HCT116 (cell line): ENCODE data around the gene B3GALT2. TPM values are rescaled to one million over a fixed set of nuclear protein-coding genes. Genes with fewer than 3 reads are reported as not detected.

Experiments
- ATAC-seq: fragments of 200-7000 bp; cut with Tn5 transposase; 2 replicates; pipeline ENCODE4 v1.9.1; 2020; ENCODE audit warnings: mild to moderate bottlenecking, moderate library complexity
- BruUV-seq: library from RNA; stranded (reverse); fragments of 400-500 nt; replicated peaks from 2 replicates; lab custom pipeline; 2021; lab: Mats Ljungman, UMichigan
- CTCF ChIA-PET: fragments of 300-600 bp; sonication (Branson Sonifier 250); formaldehyde crosslinking; loops from one replicate; lab custom pipeline; 2021; ENCODE audit warnings: antibody characterized with exemption; lab: Charles Lee
- POLR2A ChIA-PET: fragments of 300-600, 350-600 bp; sonication (Branson Sonifier 250); formaldehyde crosslinking; loops from one replicate; lab custom pipeline; 2021; ENCODE audit warnings: antibody characterized with exemption; lab: Charles Lee
- RAD21 ChIA-PET, 2 experiments: fragments of 300-600 bp; sonication (Branson Sonifier 250); formaldehyde crosslinking; loops; one replicate each; lab custom pipeline; 2023; ENCODE audit warnings: low total read pairs in 2 of 2; ENCODE audit not compliant: uncharacterized antibody in 2 of 2, unreplicated experiment in 2 of 2, low non-redundant PET in 1 of 2; lab: Charles Lee
- DNase-seq: peaks from one replicate; pipeline ENCODE4 v3.0.0-alpha.2; 2010; ENCODE audit warnings: low read depth, low spot score
- H2AFZ ChIP-seq: fragments of 200-600 bp; shearing (Covaris generic), sonication (generic); 2 replicates; pipeline ENCODE4 v1.6.1; 2017; ENCODE audit warnings: low read depth, mixed run types, mixed read lengths, antibody characterized with exemption, low read length; ENCODE audit not compliant: poor library complexity, severe bottlenecking
- H3K27ac ChIP-seq: 2 replicates; pipeline ENCODE4 v1.5.1; 2012; ENCODE audit warnings: low read depth, low read length
- H3K27me3 ChIP-seq: fragments of 200-600 bp; sonication (generic); 2 replicates; pipeline ENCODE4 v1.6.1; 2016; ENCODE audit warnings: mixed run types, low read length, mixed read lengths; ENCODE audit not compliant: insufficient read depth
- H3K36me3 ChIP-seq, 2 experiments: fragments of 200-500 bp in 1 of 2; fragments of 200-600 bp in 1 of 2; sonication (Bioruptor generic) in 1 of 2; sonication (generic) in 1 of 2; 2 replicates each; pipeline versions ENCODE4 v1.5.1 to v1.6.1; 2014 to 2016; ENCODE audit warnings: low read length in 2 of 2, inconsistent platforms in 1 of 2, mixed read lengths in 1 of 2, mixed run types in 1 of 2; ENCODE audit not compliant: insufficient read depth in 2 of 2, control insufficient read depth in 1 of 2
- H3K4me1 ChIP-seq, 2 experiments: fragments of 200-600 bp in 1 of 2; sonication (generic) in 1 of 2; 2 replicates each; pipeline versions ENCODE4 v1.5.1 to v1.6.1; 2012 to 2017; ENCODE audit warnings: low read length in 2 of 2, inconsistent platforms in 1 of 2, mild to moderate bottlenecking in 1 of 2, mixed read lengths in 1 of 2, mixed run types in 1 of 2, moderate library complexity in 1 of 2; ENCODE audit not compliant: insufficient read depth in 2 of 2, control insufficient read depth in 1 of 2
- H3K4me2 ChIP-seq: fragments of 200-600 bp; sonication (generic); 2 replicates; pipeline ENCODE4 v1.6.1; 2017; ENCODE audit warnings: mixed run types, low read length, mixed read lengths
- H3K4me3 ChIP-seq, 2 experiments: fragments of 200-600 bp in 1 of 2; sonication (generic) in 1 of 2; replicated peaks in 1 of 2; 2 replicates each; pipeline ENCODE4 v1.5.1; 2011 to 2016; ENCODE audit warnings: low read length in 2 of 2, control low read depth in 1 of 2, low read depth in 1 of 2, mild to moderate bottlenecking in 1 of 2, mixed read lengths in 1 of 2, mixed run types in 1 of 2
- H3K79me2 ChIP-seq: fragments of 200-600 bp; sonication (generic); 2 replicates; pipeline ENCODE4 v1.6.1; 2017; ENCODE audit warnings: mild to moderate bottlenecking, mixed run types, low read length, moderate library complexity, mixed read lengths; ENCODE audit not compliant: insufficient read depth
- H3K9ac ChIP-seq: fragments of 200-600 bp; sonication (generic); 2 replicates; pipeline ENCODE4 v1.6.1; 2016; ENCODE audit warnings: low read length, mixed read lengths
- H3K9me2 ChIP-seq: fragments of 200-600 bp; sonication (generic), shearing (Covaris generic); 2 replicates; pipeline ENCODE4 v1.6.1; 2017; ENCODE audit warnings: mixed run types, mild to moderate bottlenecking, moderate library complexity; ENCODE audit not compliant: insufficient read depth
- H3K9me3 ChIP-seq, 2 experiments: fragments of 200-500 bp in 1 of 2; fragments of 200-600 bp in 1 of 2; sonication (Bioruptor generic) in 1 of 2; sonication (generic) in 1 of 2; 2 replicates each; pipeline ENCODE4 v1.6.1; 2014 to 2017; ENCODE audit warnings: low read length in 2 of 2, mixed read lengths in 2 of 2, inconsistent platforms in 1 of 2, low read depth in 1 of 2, mild to moderate bottlenecking in 1 of 2, mixed run types in 1 of 2, moderate library complexity in 1 of 2; ENCODE audit not compliant: control insufficient read depth in 1 of 2, insufficient read depth in 1 of 2
- H4K20me1 ChIP-seq: fragments of 200-600 bp; sonication (generic), shearing (Covaris generic); 2 replicates; pipeline ENCODE4 v1.6.1; 2017; ENCODE audit warnings: mixed run types, mild to moderate bottlenecking, moderate library complexity; ENCODE audit not compliant: insufficient read depth
- CEBPB ChIP-seq: IDR thresholded peaks from 2 replicates; pipeline ENCODE4 v1.6.1; 2012; ENCODE audit warnings: low read depth
- CTCF ChIP-seq, 3 experiments: fragments of 200-600 bp in 1 of 3; sonication (generic) in 1 of 3; IDR thresholded peaks in 2 of 3; conservative IDR thresholded peaks in 1 of 3; 2 replicates each; pipeline ENCODE4 v1.5.1; 2012 to 2017; ENCODE audit warnings: low read depth in 2 of 3, low read length in 2 of 3, antibody characterized with exemption in 1 of 3, borderline replicate concordance in 1 of 3, control low read depth in 1 of 3, mild to moderate bottlenecking in 1 of 3, mixed read lengths in 1 of 3, mixed run types in 1 of 3, moderate library complexity in 1 of 3; ENCODE audit not compliant: insufficient read depth in 1 of 3
- EGR1 ChIP-seq: IDR thresholded peaks from 2 replicates; pipeline ENCODE4 v1.6.1; 2012; ENCODE audit warnings: low read depth
- EZH2phosphoT487 ChIP-seq: fragments of 200-600 bp; IDR thresholded peaks from 2 replicates; pipeline ENCODE4 v1.6.1; 2018; ENCODE audit warnings: antibody characterized with exemption, borderline replicate concordance
- JUND ChIP-seq: IDR thresholded peaks from 2 replicates; pipeline ENCODE4 v1.6.1; 2012
- POLR2A ChIP-seq: IDR thresholded peaks from 2 replicates; pipeline ENCODE4 v1.7.0; 2011; ENCODE audit warnings: borderline replicate concordance; ENCODE audit not compliant: insufficient read depth, insufficient read length; ENCODE audit errors: extremely low read depth
- RAD21 ChIP-seq: IDR thresholded peaks from 2 replicates; pipeline ENCODE4 v1.6.1; 2012; ENCODE audit warnings: low read depth, mild to moderate bottlenecking
- TCF7L2 ChIP-seq: IDR thresholded peaks from 2 replicates; pipeline ENCODE4 v1.7.0; 2011; ENCODE audit warnings: borderline replicate concordance, inconsistent platforms; ENCODE audit not compliant: insufficient read depth, insufficient read length; ENCODE audit errors: extremely low read depth
- ZFX ChIP-seq: fragments of 450-650 bp; IDR thresholded peaks from 2 replicates; pipeline ENCODE4 v1.6.1; 2017
- intact Hi-C: fragments of 100-400 bp; cut with micrococcal nuclease; formaldehyde crosslinking; loops from 2 replicates; pipeline ENCODE4 v1.10.0; 2022
- total RNA-seq: library from RNA; stranded (reverse); gene quantifications from one replicate; pipeline ENCODE4 v1.2.1, GENCODE V29; 2021; ENCODE audit not compliant: unreplicated experiment
- TF ChIP-seq, protein P1 (sequence below): IDR thresholded peaks from 2 replicates; pipeline ENCODE4 v1.6.1; 2012
- TF ChIP-seq, protein P2 (sequence below): IDR thresholded peaks from 2 replicates; pipeline ENCODE4 v1.6.1; 2011; ENCODE audit warnings: mild to moderate bottlenecking, low read length, moderate library complexity; ENCODE audit not compliant: insufficient replicate concordance; ENCODE audit errors: extremely low read depth

B3GALT2 gene
- total RNA-seq, 1 experiment from 2014 or later = 0.15 TPM

DNA sequence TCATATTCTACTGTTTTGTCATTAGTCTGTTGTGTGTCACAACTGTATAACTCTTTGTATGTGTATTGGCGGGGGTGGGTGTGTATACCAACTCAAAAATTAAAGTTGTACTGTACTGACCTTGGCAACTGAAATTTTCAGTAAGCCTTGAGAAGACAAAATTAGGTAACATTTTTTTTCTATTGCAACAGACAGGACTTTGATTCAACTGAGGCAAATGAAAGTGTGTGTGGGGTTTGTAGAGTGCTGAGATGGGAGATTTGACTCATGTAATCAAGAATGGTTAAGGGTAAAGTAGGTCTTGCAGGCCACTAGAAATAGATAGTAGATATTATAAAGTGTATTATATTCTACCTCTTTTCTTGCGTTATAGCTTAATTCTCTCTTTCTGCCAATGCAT is 14.6 kb upstream of the B3GALT2 start:
- DNase-seq (no peak), ATAC-seq (no peak)
- Histone ChIP-seq H3K27ac (no peak overlapping the region), H3K9me2 (no peaks in the 10 kb centered on the region), H4K20me1 (no peaks in the 10 kb centered on the region), H3K79me2 (peaks cover 56% of the 10 kb centered on the region), H3K4me2 (no peak overlapping the region), H3K36me3 (no peaks in the 10 kb centered on the region), H3K9me3 (no peaks in the 10 kb centered on the region), H3K4me3 (no peak overlapping the region), H2AFZ (no peak overlapping the region), H3K27me3 (no peaks in the 10 kb centered on the region), H3K9ac (no peak overlapping the region), H3K4me1 (no peaks in the 10 kb centered on the region)
- ChIA-PET RAD21 (no interaction called here), CTCF (interaction anchor here (1.1 kb wide), 1 partner anchor 18 kb away, joined by 3 read pairs; no protein-coding TSS in a partner anchor), POLR2A (no interaction called here)
- BruUV-seq = no TSS peak
- TF ChIP-seq CEBPB (no peak), EGR1 (no peak), JUND (no peak)
- TF ChIP-seq, protein P1, sequence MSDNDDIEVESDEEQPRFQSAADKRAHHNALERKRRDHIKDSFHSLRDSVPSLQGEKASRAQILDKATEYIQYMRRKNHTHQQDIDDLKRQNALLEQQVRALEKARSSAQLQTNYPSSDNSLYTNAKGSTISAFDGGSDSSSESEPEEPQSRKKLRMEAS = no peak
- intact Hi-C loops = no loop called here

- ChIA-PET POLR2A (no interaction called here), CTCF (no interaction called here), RAD21 (no interaction called here)
- Histone ChIP-seq H3K36me3 (no peaks in the 10 kb centered on the region), H4K20me1 (no peaks in the 10 kb centered on the region), H3K4me1 (no peaks in the 10 kb centered on the region), H2AFZ (no peak overlapping the region), H3K27ac (no peak overlapping the region), H3K9me2 (no peaks in the 10 kb centered on the region), H3K9me3 (no peaks in the 10 kb centered on the region), H3K4me2 (no peak overlapping the region), H3K9ac (no peak overlapping the region), H3K4me3 (no peak overlapping the region), H3K27me3 (no peaks in the 10 kb centered on the region), H3K79me2 (peaks cover 64% of the 10 kb centered on the region)
- TF ChIP-seq POLR2A (no peak), ZFX (no peak), EZH2phosphoT487 (no peak), RAD21 (no peak), CTCF (IDR thresholded peaks at IDR 0.05 in 2 of 3, conservative IDR thresholded peaks at IDR 0.05 in 1 of 3; ENCODE audit: borderline replicate concordance in 1 of 3, insufficient read depth in 1 of 3, low read depth in 2 of 3, low read length in 2 of 3) (no peak), JUND (no peak), TCF7L2 (no peak)
- TF ChIP-seq, protein P1 = no peak
- TF ChIP-seq, protein P2, sequence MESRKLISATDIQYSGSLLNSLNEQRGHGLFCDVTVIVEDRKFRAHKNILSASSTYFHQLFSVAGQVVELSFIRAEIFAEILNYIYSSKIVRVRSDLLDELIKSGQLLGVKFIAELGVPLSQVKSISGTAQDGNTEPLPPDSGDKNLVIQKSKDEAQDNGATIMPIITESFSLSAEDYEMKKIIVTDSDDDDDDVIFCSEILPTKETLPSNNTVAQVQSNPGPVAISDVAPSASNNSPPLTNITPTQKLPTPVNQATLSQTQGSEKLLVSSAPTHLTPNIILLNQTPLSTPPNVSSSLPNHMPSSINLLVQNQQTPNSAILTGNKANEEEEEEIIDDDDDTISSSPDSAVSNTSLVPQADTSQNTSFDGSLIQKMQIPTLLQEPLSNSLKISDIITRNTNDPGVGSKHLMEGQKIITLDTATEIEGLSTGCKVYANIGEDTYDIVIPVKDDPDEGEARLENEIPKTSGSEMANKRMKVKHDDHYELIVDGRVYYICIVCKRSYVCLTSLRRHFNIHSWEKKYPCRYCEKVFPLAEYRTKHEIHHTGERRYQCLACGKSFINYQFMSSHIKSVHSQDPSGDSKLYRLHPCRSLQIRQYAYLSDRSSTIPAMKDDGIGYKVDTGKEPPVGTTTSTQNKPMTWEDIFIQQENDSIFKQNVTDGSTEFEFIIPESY = no peak
- no TSS peak for BruUV-seq
- intact Hi-C loops = no loop called here
- no peak for DNase-seq
- no peak for ATAC-seq
Measured at GRCh38 chr1:193199940-193200339, 13.5 kb upstream of the B3GALT2 start.
